ENCODE results near the gene GFAP. TPM values are rescaled to one million over a fixed set of nuclear protein-coding genes. Genes with fewer than 3 reads are reported as not detected.

Gene GFAP
- total and polyA plus RNA-seq, 7 experiments from 2014 or later: 0.16 TPM; not detected in 6

DNA sequence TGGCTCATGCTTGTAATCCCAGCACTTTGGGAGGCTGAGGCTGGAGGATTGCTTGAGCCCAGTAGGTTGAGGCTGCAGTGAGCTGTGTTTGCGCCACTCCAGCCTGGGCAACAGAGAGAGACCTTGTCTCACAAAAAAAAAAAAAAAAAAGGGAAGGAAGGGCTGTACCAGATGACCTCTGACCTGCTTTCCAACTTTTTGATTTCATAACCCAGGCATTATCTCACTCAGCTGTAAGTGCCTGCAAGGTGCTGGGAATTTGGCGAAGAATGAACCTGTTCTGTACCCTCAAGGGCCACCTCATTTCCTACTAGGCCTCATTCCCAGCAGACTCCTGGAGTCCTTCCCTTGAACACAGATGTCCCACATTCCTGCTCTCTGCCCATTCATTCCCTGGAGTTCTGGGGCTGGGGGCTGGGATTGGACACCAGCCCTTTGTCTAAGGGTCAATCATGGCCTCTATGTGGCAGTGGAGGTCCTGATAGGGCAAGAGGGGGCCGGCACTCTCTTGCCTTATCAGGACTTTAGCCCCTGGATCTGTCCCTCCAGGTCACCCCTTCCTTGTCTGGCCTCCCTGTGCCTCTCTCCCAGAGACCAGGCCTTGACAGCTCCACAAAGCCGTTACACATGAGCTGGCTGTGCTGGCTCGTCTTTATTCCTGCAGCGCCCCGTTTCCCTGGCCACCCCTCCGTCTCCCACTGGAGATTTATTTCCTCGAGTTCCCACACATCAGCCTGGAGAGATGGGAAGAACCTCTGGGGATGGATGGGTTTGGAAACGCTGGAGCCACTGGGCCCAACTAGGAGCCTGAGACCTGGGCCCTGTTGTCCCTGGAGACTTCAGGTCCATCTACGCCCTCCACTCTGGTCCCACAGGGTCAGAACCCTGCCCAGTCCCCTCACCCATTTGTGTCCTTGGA lies 821 bp upstream of the GFAP start:
- H3K4me1 ChIP-seq (ENCODE audit: control insufficient read depth in 2 of 2, insufficient read depth in 2 of 2, low read length in 2 of 2): no peaks in the 10 kb centered on the region
- Mint-ChIP-seq H3K27ac (no peak overlapping the region), H3K4me1 (peaks cover 4 to 10% (median 6%) of the 10 kb centered on the region in 7 donors), H3K36me3 (no peaks in the 10 kb centered on the region), H3K27me3 (peaks cover 12 to 57% (median 17%) of the 10 kb centered on the region in 5 donors), H3K4me3 (no peak overlapping the region), H3K9me3 (no peaks in the 10 kb centered on the region)
- ATAC-seq (no peak), DNase-seq (no peak)
- H3K4me3 ChIP-seq (ENCODE audit: low read length): no peak overlapping the region
- no peaks in the 10 kb centered on the region for H3K36me3 ChIP-seq (ENCODE audit: control insufficient read depth in 2 of 3, insufficient read depth in 3 of 3, low read length in 3 of 3)
- POLR2A ChIA-PET: no interaction called here
- no peak overlapping the region for H3K27ac ChIP-seq (ENCODE audit: low read depth, low read length)
- CTCF ChIA-PET: interaction anchor here (0.7 kb wide), 1 partner anchor 333 kb away, joined by 6 read pairs; no protein-coding TSS in a partner anchor
- intact Hi-C loops (cut with micrococcal nuclease): no loop called here
- no peaks in the 10 kb centered on the region for H3K9me3 ChIP-seq (ENCODE audit: control insufficient read depth in 2 of 3, low read length in 3 of 3)
- H3K27me3 ChIP-seq (ENCODE audit: control insufficient read depth in 2 of 2, insufficient read depth in 2 of 2, low read length in 2 of 2): no peaks in the 10 kb centered on the region

DNA sequence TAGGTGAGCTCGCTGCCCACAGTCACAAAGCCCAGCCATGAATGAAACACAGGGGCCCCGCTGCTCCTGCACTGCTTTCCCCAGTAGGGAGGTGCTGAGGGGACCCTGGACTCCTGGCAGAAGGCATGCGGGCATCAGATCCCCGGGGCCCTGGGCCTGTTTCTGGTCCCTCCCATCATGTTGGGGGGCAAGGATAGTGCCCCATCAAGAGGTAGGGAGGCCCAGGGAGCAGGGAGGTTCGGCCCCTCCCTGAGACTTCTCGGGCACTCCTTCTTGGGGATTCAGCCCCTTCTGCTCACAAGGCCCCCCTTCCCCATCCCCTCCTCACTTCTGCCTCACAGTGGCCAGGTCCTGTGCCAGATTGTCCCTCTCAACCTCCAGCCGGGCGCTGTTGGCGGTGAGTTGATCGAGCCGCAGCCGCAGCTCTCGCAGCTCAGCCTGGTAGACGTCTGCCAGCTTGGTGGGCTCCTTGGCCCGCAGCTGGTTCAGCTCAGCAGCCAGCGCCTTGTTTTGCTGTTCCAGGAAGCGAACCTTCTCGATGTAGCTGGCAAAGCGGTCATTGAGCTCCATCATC lies 515 bp downstream of the GFAP start:
- Histone ChIP-seq H3K36me3 (ENCODE audit: control insufficient read depth in 2 of 3, insufficient read depth in 3 of 3, low read length in 3 of 3) (no peaks in the 10 kb centered on the region), H3K4me1 (ENCODE audit: control insufficient read depth in 2 of 2, insufficient read depth in 2 of 2, low read length in 2 of 2) (peaks cover 0 to 5% of the 10 kb centered on the region in 2 donors), H3K27me3 (ENCODE audit: control insufficient read depth in 2 of 2, insufficient read depth in 2 of 2, low read length in 2 of 2) (no peaks in the 10 kb centered on the region), H3K27ac (ENCODE audit: low read depth, low read length) (no peak overlapping the region), H3K4me3 (ENCODE audit: low read length) (no peak overlapping the region), H3K9me3 (ENCODE audit: control insufficient read depth in 2 of 3, low read length in 3 of 3) (no peaks in the 10 kb centered on the region)
- ChIA-PET CTCF (no interaction called here), POLR2A (no interaction called here)
- Mint-ChIP-seq H3K9me3 (peaks cover 0 to 1% (median 0%) of the 10 kb centered on the region in 11 donors), H3K4me1 (peaks cover 6 to 16% (median 10%) of the 10 kb centered on the region in 7 donors), H3K4me3 (no peak overlapping the region), H3K27me3 (peaks cover 13 to 50% (median 19%) of the 10 kb centered on the region in 5 donors), H3K27ac (no peak overlapping the region), H3K36me3 (no peaks in the 10 kb centered on the region)
- no peak for ATAC-seq
- DNase-seq: no peak
- intact Hi-C loops (cut with micrococcal nuclease): no loop called here

- DNase-seq (no peak), ATAC-seq (no peak)
- H3K36me3 ChIP-seq (ENCODE audit: control insufficient read depth in 2 of 3, insufficient read depth in 3 of 3, low read length in 3 of 3): no peaks in the 10 kb centered on the region
- H3K27me3 ChIP-seq (ENCODE audit: control insufficient read depth in 2 of 2, insufficient read depth in 2 of 2, low read length in 2 of 2): no peaks in the 10 kb centered on the region
- ChIA-PET CTCF (interaction anchor here (0.5 kb wide), 1 partner anchor 277 kb away, joined by 3 read pairs; no protein-coding TSS in a partner anchor), POLR2A (no interaction called here)
- no peaks in the 10 kb centered on the region for H3K9me3 ChIP-seq (ENCODE audit: control insufficient read depth in 2 of 3, low read length in 3 of 3)
- Mint-ChIP-seq H3K36me3 (no peaks in the 10 kb centered on the region), H3K4me1 (peaks cover 6 to 16% (median 10%) of the 10 kb centered on the region in 7 donors), H3K27me3 (peaks cover 13 to 48% (median 19%) of the 10 kb centered on the region in 5 donors), H3K27ac (no peak overlapping the region), H3K4me3 (no peak overlapping the region), H3K9me3 (peaks cover 0 to 1% (median 0%) of the 10 kb centered on the region in 11 donors)
- H3K4me3 ChIP-seq (ENCODE audit: low read length): no peak overlapping the region
- no peak overlapping the region for H3K27ac ChIP-seq (ENCODE audit: low read depth, low read length)
- intact Hi-C loops (cut with micrococcal nuclease): no loop called here
- H3K4me1 ChIP-seq (ENCODE audit: control insufficient read depth in 2 of 2, insufficient read depth in 2 of 2, low read length in 2 of 2): peaks cover 0 to 5% of the 10 kb centered on the region in 2 donors
These were observed 1.2 kb downstream of the GFAP start for GRCh38 chr17:44914148-44914547.

- ChIA-PET CTCF (interaction anchor here (0.5 to 1.0 kb wide), 2 partner anchors 107 to 278 kb away, joined by 3 read pairs; no protein-coding TSS in a partner anchor), POLR2A (no interaction called here)
- Mint-ChIP-seq H3K4me3 (peak overlapping the region in 2 of 10 donors; percentile 3 to 19), H3K27me3 (peaks cover 13 to 45% (median 19%) of the 10 kb centered on the region in 5 donors), H3K9me3 (peaks cover 0 to 1% (median 0%) of the 10 kb centered on the region in 11 donors), H3K4me1 (peaks cover 6 to 16% (median 10%) of the 10 kb centered on the region in 7 donors), H3K27ac (no peak overlapping the region), H3K36me3 (no peaks in the 10 kb centered on the region)
- Histone ChIP-seq H3K36me3 (ENCODE audit: control insufficient read depth in 2 of 3, insufficient read depth in 3 of 3, low read length in 3 of 3) (no peaks in the 10 kb centered on the region), H3K27me3 (ENCODE audit: control insufficient read depth in 2 of 2, insufficient read depth in 2 of 2, low read length in 2 of 2) (no peaks in the 10 kb centered on the region), H3K9me3 (ENCODE audit: control insufficient read depth in 2 of 3, low read length in 3 of 3) (no peaks in the 10 kb centered on the region), H3K27ac (ENCODE audit: low read depth, low read length) (no peak overlapping the region), H3K4me3 (ENCODE audit: low read length) (no peak overlapping the region), H3K4me1 (ENCODE audit: control insufficient read depth in 2 of 2, insufficient read depth in 2 of 2, low read length in 2 of 2) (peaks cover 0 to 5% of the 10 kb centered on the region in 2 donors)
- intact Hi-C loops (cut with micrococcal nuclease): no loop called here
- DNase-seq: no peak
- no peak for ATAC-seq
These were observed 1.6 kb downstream of the GFAP start for GRCh38 chr17:44913676-44914075.

GRCh38 chr17:44912763-44913544 lies 2.3 kb downstream of the GFAP start:
- H3K27ac Mint-ChIP-seq: no peak overlapping the region
- no peaks in the 10 kb centered on the region for H3K36me3 ChIP-seq (ENCODE audit: control insufficient read depth in 2 of 3, insufficient read depth in 3 of 3, low read length in 3 of 3)
- intact Hi-C loops (cut with micrococcal nuclease): no loop called here
- ATAC-seq (no peak), DNase-seq (no peak)
- H3K4me1 ChIP-seq (ENCODE audit: control insufficient read depth in 2 of 2, insufficient read depth in 2 of 2, low read length in 2 of 2): peaks cover 0 to 5% of the 10 kb centered on the region in 2 donors
- H3K9me3 ChIP-seq (ENCODE audit: control insufficient read depth in 2 of 3, low read length in 3 of 3): no peaks in the 10 kb centered on the region
- peaks cover 0 to 1% (median 0%) of the 10 kb centered on the region in 11 donors for H3K9me3 Mint-ChIP-seq
- no peaks in the 10 kb centered on the region for H3K27me3 ChIP-seq (ENCODE audit: control insufficient read depth in 2 of 2, insufficient read depth in 2 of 2, low read length in 2 of 2)
- ChIA-PET CTCF (interaction anchor here (1.0 kb wide), 1 partner anchor 108 kb away, joined by 3 read pairs; no protein-coding TSS in a partner anchor), POLR2A (no interaction called here)
- H3K36me3 Mint-ChIP-seq: no peaks in the 10 kb centered on the region
- peak overlapping the region in 7 of 10 donors; percentile 3 to 80 (median 48) for H3K4me3 Mint-ChIP-seq
- peaks cover 13 to 40% (median 19%) of the 10 kb centered on the region in 5 donors for H3K27me3 Mint-ChIP-seq
- H3K27ac ChIP-seq (ENCODE audit: low read depth, low read length): no peak overlapping the region
- no peak overlapping the region for H3K4me3 ChIP-seq (ENCODE audit: low read length)
- H3K4me1 Mint-ChIP-seq: peaks cover 6 to 16% (median 10%) of the 10 kb centered on the region in 7 donors

Measured in naive thymus-derived CD4-positive, alpha-beta T cell (primary cell).